ENCODE measurements around the gene PTPRU. TPM values are rescaled to one million over a fixed set of nuclear protein-coding genes. Genes with fewer than 3 reads are reported as not detected.

The PTPRU gene
- total and polyA plus RNA-seq, 2 experiments from 2014 or later: 8.0 to 105 TPM

DNA sequence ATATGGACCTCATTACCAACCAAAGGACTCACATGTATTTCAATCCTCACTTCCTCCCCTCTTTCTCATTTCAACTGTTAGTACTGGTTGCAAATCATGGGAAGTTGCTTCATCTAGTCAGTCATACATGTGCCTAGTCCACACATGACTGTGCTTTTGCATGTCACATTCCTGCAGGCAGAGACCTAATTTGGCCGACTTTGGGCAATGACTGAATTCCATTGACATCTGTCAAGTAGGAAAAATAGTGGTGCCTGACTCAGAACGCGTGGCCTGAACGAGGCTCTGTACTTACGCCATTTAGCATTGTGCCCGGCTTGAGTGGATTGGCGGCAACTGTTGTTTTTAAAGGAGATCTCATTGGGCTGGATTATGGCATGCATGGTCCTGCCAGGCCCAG, 18.0 kb downstream of the PTPRU start:
- H3K4me1 Mint-ChIP-seq: peaks cover 58% of the 10 kb centered on the region
- peaks cover 53% of the 10 kb centered on the region for H3K27me3 Mint-ChIP-seq (ENCODE audit: insufficient read depth, low read depth, poor library complexity)
- no peak for ATAC-seq

More for the DNA sequence above, 18.0 kb downstream of the PTPRU start:
- Histone ChIP-seq H3K9me2 (ENCODE audit: insufficient read depth) (no peaks in the 10 kb centered on the region), H3K4me3 (no peak overlapping the region), H3F3A (replicated peaks; ENCODE audit: low read depth) (no peaks in the 10 kb centered on the region), H3K36me3 (ENCODE audit: insufficient read depth) (no peaks in the 10 kb centered on the region), H3K4me1 (ENCODE audit: insufficient read depth) (peaks cover 48% of the 10 kb centered on the region), H3K79me2 (replicated peaks; ENCODE audit: insufficient read depth) (no peaks in the 10 kb centered on the region), H3K27ac (ENCODE audit: low read depth) (no peak overlapping the region), H3K4me2 (no peak overlapping the region), H4K20me1 (replicated peaks; ENCODE audit: insufficient read depth) (no peaks in the 10 kb centered on the region), H2AFZ (no peak overlapping the region), H3K27me3 (ENCODE audit: insufficient read depth) (peaks cover 29% of the 10 kb centered on the region)
- no peak overlapping the region for H3K27ac Mint-ChIP-seq
- H3K9me3 Mint-ChIP-seq: no peaks in the 10 kb centered on the region; the same call in 2 of the 3 replicates
- TF ChIP-seq JUNB (IDR thresholded peaks at IDR 0.05; ENCODE audit: unreplicated experiment): no peak
- TF ChIP-seq, protein P1, sequence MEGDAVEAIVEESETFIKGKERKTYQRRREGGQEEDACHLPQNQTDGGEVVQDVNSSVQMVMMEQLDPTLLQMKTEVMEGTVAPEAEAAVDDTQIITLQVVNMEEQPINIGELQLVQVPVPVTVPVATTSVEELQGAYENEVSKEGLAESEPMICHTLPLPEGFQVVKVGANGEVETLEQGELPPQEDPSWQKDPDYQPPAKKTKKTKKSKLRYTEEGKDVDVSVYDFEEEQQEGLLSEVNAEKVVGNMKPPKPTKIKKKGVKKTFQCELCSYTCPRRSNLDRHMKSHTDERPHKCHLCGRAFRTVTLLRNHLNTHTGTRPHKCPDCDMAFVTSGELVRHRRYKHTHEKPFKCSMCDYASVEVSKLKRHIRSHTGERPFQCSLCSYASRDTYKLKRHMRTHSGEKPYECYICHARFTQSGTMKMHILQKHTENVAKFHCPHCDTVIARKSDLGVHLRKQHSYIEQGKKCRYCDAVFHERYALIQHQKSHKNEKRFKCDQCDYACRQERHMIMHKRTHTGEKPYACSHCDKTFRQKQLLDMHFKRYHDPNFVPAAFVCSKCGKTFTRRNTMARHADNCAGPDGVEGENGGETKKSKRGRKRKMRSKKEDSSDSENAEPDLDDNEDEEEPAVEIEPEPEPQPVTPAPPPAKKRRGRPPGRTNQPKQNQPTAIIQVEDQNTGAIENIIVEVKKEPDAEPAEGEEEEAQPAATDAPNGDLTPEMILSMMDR (conservative IDR thresholded peaks at IDR 0.05; ENCODE audit: low read depth in 2 of 2): no peak
- no peak for TF ChIP-seq EZH2 (IDR thresholded peaks at IDR 0.05; ENCODE audit: low read depth, unreplicated experiment)
- TF ChIP-seq, protein P2, sequence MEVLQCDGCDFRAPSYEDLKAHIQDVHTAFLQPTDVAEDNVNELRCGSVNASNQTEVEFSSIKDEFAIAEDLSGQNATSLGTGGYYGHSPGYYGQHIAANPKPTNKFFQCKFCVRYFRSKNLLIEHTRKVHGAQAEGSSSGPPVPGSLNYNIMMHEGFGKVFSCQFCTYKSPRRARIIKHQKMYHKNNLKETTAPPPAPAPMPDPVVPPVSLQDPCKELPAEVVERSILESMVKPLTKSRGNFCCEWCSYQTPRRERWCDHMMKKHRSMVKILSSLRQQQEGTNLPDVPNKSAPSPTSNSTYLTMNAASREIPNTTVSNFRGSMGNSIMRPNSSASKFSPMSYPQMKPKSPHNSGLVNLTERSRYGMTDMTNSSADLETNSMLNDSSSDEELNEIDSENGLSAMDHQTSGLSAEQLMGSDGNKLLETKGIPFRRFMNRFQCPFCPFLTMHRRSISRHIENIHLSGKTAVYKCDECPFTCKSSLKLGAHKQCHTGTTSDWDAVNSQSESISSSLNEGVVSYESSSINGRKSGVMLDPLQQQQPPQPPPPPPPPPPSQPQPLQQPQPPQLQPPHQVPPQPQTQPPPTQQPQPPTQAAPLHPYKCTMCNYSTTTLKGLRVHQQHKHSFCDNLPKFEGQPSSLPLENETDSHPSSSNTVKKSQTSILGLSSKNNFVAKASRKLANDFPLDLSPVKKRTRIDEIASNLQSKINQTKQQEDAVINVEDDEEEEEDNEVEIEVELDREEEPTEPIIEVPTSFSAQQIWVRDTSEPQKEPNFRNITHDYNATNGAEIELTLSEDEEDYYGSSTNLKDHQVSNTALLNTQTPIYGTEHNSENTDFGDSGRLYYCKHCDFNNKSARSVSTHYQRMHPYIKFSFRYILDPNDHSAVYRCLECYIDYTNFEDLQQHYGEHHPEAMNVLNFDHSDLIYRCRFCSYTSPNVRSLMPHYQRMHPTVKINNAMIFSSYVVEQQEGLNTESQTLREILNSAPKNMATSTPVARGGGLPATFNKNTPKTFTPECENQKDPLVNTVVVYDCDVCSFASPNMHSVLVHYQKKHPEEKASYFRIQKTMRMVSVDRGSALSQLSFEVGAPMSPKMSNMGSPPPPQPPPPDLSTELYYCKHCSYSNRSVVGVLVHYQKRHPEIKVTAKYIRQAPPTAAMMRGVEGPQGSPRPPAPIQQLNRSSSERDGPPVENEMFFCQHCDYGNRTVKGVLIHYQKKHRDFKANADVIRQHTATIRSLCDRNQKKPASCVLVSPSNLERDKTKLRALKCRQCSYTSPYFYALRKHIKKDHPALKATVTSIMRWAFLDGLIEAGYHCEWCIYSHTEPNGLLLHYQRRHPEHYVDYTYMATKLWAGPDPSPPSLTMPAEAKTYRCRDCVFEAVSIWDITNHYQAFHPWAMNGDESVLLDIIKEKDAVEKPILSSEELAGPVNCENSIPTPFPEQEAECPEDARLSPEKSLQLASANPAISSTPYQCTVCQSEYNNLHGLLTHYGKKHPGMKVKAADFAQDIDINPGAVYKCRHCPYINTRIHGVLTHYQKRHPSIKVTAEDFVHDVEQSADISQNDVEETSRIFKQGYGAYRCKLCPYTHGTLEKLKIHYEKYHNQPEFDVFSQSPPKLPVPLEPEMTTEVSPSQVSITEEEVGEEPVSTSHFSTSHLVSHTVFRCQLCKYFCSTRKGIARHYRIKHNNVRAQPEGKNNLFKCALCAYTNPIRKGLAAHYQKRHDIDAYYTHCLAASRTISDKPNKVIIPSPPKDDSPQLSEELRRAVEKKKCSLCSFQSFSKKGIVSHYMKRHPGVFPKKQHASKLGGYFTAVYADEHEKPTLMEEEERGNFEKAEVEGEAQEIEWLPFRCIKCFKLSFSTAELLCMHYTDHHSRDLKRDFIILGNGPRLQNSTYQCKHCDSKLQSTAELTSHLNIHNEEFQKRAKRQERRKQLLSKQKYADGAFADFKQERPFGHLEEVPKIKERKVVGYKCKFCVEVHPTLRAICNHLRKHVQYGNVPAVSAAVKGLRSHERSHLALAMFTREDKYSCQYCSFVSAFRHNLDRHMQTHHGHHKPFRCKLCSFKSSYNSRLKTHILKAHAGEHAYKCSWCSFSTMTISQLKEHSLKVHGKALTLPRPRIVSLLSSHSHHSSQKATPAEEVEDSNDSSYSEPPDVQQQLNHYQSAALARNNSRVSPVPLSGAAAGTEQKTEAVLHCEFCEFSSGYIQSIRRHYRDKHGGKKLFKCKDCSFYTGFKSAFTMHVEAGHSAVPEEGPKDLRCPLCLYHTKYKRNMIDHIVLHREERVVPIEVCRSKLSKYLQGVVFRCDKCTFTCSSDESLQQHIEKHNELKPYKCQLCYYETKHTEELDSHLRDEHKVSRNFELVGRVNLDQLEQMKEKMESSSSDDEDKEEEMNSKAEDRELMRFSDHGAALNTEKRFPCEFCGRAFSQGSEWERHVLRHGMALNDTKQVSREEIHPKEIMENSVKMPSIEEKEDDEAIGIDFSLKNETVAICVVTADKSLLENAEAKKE (CRISPR knock-in tag; IDR thresholded peaks at IDR 0.05): no peak
- no peak for TF ChIP-seq STAT1 (IDR thresholded peaks at IDR 0.05; ENCODE audit: unreplicated experiment)
- TF ChIP-seq POLR2AphosphoS5 (IDR thresholded peaks at IDR 0.05; ENCODE audit: low read depth): no peak
- TF ChIP-seq, protein P3, sequence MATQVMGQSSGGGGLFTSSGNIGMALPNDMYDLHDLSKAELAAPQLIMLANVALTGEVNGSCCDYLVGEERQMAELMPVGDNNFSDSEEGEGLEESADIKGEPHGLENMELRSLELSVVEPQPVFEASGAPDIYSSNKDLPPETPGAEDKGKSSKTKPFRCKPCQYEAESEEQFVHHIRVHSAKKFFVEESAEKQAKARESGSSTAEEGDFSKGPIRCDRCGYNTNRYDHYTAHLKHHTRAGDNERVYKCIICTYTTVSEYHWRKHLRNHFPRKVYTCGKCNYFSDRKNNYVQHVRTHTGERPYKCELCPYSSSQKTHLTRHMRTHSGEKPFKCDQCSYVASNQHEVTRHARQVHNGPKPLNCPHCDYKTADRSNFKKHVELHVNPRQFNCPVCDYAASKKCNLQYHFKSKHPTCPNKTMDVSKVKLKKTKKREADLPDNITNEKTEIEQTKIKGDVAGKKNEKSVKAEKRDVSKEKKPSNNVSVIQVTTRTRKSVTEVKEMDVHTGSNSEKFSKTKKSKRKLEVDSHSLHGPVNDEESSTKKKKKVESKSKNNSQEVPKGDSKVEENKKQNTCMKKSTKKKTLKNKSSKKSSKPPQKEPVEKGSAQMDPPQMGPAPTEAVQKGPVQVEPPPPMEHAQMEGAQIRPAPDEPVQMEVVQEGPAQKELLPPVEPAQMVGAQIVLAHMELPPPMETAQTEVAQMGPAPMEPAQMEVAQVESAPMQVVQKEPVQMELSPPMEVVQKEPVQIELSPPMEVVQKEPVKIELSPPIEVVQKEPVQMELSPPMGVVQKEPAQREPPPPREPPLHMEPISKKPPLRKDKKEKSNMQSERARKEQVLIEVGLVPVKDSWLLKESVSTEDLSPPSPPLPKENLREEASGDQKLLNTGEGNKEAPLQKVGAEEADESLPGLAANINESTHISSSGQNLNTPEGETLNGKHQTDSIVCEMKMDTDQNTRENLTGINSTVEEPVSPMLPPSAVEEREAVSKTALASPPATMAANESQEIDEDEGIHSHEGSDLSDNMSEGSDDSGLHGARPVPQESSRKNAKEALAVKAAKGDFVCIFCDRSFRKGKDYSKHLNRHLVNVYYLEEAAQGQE (IDR thresholded peaks at IDR 0.05; ENCODE audit: unreplicated experiment): no peak
- no peak for TF ChIP-seq EZH2phosphoT487 (IDR thresholded peaks at IDR 0.05; ENCODE audit: unreplicated experiment)
- no peak for TF ChIP-seq NANOG (IDR thresholded peaks at IDR 0.05; ENCODE audit: borderline replicate concordance)
- no peak for TF ChIP-seq CREB1 (CRISPR knock-in tag; IDR thresholded peaks at IDR 0.05; ENCODE audit: low read depth)
- no peak overlapping the region for H3K4me3 Mint-ChIP-seq
- DNase-seq (ENCODE audit: low spot score): no peak
- no peaks in the 10 kb centered on the region; the same call in 2 of the 3 replicates for H3K36me3 Mint-ChIP-seq (ENCODE audit: low read depth)

Data from GM23338 (cell line).